HG02759 (cell line): Measurements from ENCODE around the gene UBAP1L.

ENCODE experiments used
- ATAC-seq: cut with Tn5 transposase; IDR thresholded peaks from one replicate; pipeline ENCODE4 v1.9.1; 2021; ENCODE audit warnings: mild to moderate bottlenecking, moderate library complexity; ENCODE audit not compliant: unreplicated experiment

Gene UBAP1L

DNA sequence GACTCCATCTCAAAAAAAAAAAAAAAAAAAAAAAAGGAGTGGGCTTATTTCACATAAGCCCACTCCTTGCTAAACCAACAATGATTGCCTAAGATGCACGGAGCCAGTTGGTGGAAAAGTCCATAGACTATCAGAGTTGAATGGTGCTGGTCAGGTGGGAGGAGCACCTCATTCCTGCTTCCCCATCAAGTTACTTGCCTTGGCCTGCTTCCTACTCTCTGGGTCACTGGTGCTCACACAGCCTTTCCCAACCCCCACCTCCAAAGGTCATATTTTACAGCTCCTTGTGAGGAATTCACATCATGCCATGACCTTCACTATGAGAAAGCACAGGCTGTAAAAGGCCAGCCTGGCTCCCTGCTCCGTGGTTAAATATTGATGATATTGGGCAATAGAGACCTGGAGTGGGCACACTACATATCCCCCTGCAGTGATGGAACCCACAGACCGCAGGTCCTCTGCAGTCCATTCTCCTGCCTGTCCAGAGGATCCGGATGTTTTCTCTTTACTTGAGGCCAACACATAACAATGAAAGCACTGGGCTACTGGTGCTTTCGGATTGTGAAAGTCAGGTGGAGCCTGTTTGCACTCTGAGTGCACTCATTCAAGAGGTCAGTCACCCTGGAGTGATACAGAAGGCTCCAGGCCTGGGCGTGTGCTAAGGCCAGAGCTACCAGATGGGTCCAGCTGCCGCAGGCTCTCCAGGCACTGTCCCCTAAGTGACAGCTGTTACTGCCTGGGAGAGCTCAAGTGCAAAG, 70.1 kb downstream of the UBAP1L start, which contains the start of gene SLC51B:
Gene SLC51B (plus strand): TSS at position 664 of the 758 bp plus-strand sequence. CDS start 4,618 bp downstream, outside the sequence.
- no peak for ATAC-seq

- ATAC-seq: peak; percentile 64
Observed at GRCh38 chr15:65044218-65044617, 70.8 kb downstream of the UBAP1L start.

GRCh38 chr15:65042776-65043327, 72.1 kb downstream of the UBAP1L start:
- no peak for ATAC-seq
